Measurements from ENCODE around the gene SCAI. TPM values are rescaled to one million over a fixed set of nuclear protein-coding genes. Genes with fewer than 3 reads are reported as not detected.

The SCAI gene
- total and polyA plus RNA-seq, 2 of the 4 experiments (the other 2 are of a cell fraction), result 3.6 to 14.5 TPM

DNA sequence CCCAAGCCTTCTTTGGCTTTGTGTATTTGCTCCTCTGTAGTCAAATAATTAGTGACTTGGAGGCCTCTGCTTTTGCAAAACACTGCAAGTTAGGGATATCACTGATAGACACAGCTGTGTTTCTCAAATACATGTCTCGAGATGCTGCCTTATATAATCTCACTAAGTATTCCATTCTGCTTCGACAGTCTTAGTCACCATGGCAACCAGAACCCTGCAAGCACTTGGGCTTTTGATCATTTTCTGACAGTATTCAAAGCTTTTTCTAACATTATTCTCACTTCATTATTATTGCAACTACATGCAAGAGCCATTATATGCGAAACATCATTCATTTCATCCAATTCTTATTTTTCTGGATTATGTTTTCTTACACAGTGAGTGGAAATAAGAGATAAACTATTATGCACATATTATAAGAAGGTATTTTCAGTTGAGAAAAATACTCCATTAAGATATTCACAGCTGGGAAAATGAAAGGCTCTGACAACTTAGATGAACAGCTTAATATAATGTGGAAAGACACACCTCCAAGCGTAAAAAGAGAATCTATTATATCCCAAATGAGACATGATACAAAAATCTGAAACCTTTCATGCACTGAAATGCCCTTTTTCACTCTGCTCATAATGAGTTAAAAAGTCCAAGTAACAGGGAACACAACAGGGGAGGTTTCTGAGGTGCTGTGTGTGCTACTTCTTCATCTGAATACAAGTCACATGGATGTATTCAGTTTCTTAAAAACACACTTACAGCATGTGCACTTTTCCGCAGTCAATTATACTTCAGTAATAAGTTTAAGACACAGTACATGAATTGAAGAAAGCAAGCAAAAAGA lies 93.9 kb downstream of the SCAI start:
- Histone ChIP-seq H2AK9ac (replicated peaks; ENCODE audit: low read depth, low read length, poor library complexity) (no peak overlapping the region), H3K14ac (replicated peaks; ENCODE audit: low read depth, low read length) (no peak overlapping the region), H3K4me1 (ENCODE audit: control insufficient read depth, insufficient read depth, low read length) (no peaks in the 10 kb centered on the region), H3K9ac (ENCODE audit: low read depth, low read length) (no peak overlapping the region), H2BK5ac (ENCODE audit: low read depth, low read length, poor library complexity, severe bottlenecking) (no peak overlapping the region), H3K36me3 (ENCODE audit: control insufficient read depth, insufficient read depth, low read length) (peaks cover 3% of the 10 kb centered on the region; the same call in 1 of the 2 replicates), H3K27ac (ENCODE audit: insufficient read depth, low read length) (no peak overlapping the region), H3K9me3 (ENCODE audit: control insufficient read depth, insufficient read depth, low read length) (no peaks in the 10 kb centered on the region), H3K27me3 (ENCODE audit: control insufficient read depth, insufficient read depth, low read length) (no peaks in the 10 kb centered on the region), H3K9me1 (ENCODE audit: insufficient read depth, low read length) (0 out of 2 replicates have a peak, but pooled peaks cover 3% of the 10 kb centered on the region), H3K23ac (ENCODE audit: low read depth, low read length) (no peak overlapping the region), H3K56ac (ENCODE audit: extremely low read depth, insufficient read depth, low read length) (no peak overlapping the region), H2BK15ac (ENCODE audit: low read depth, low read length) (no peak overlapping the region), H3K4me2 (ENCODE audit: low read depth, low read length) (no peak overlapping the region), H4K5ac (ENCODE audit: low read depth, low read length) (no peak overlapping the region), H2AK5ac (ENCODE audit: low read depth, low read length) (no peak overlapping the region), H2BK120ac (ENCODE audit: low read depth, low read length) (no peak overlapping the region), H4K91ac (ENCODE audit: insufficient read depth, low read depth, low read length) (no peak overlapping the region), H2AFZ (replicated peaks; ENCODE audit: low read length, poor library complexity) (no peak overlapping the region), H4K20me1 (ENCODE audit: insufficient read depth, low read length) (no peaks in the 10 kb centered on the region), H3K4ac (ENCODE audit: low read depth, low read length) (no peak overlapping the region), H2BK20ac (ENCODE audit: low read depth, low read length) (no peak overlapping the region), H3K79me1 (ENCODE audit: low read depth in 1 of 2, low read length in 2 of 2) (peaks cover 4% of the 10 kb centered on the region in 2 experiments; a peak in 1 of 4 replicates), H3K18ac (ENCODE audit: low read depth, low read length) (no peak overlapping the region), H4K8ac (ENCODE audit: low read depth in 2 of 2, low read length in 2 of 2) (no peak overlapping the region), H3K4me3 (ENCODE audit: insufficient read depth, low read depth, low read length) (no peak overlapping the region)
- CTCF ChIA-PET, result interaction anchor here (1.2 kb wide), 1 partner anchor 11 kb away, joined by 3 read pairs; no protein-coding TSS in a partner anchor
- in situ Hi-C loops (cut with MboI; ENCODE audit: low sequenced_read_pairs), result no loop called here
- dilution Hi-C loops (cut with HindIII; ENCODE audit: low sequenced_read_pairs, unreplicated experiment), result no loop called here
- ATAC-seq (ENCODE audit: low read depth) (no peak), DNase-seq (peak; percentile 15)
- 33 to 100% methylated on average over 1 to 2 of the region's 5 CpGs for WGBS, 2 experiments (ENCODE audit: extremely low coverage in 2 of 2, insufficient read length in 1 of 2)
- intact Hi-C loops (cut with micrococcal nuclease), result no loop called here
- no TSS peak for BruUV-seq (replicated peaks)
- POLR2A ChIA-PET (ENCODE audit: unreplicated experiment), result no interaction called here
- TF ChIP-seq, protein P1, sequence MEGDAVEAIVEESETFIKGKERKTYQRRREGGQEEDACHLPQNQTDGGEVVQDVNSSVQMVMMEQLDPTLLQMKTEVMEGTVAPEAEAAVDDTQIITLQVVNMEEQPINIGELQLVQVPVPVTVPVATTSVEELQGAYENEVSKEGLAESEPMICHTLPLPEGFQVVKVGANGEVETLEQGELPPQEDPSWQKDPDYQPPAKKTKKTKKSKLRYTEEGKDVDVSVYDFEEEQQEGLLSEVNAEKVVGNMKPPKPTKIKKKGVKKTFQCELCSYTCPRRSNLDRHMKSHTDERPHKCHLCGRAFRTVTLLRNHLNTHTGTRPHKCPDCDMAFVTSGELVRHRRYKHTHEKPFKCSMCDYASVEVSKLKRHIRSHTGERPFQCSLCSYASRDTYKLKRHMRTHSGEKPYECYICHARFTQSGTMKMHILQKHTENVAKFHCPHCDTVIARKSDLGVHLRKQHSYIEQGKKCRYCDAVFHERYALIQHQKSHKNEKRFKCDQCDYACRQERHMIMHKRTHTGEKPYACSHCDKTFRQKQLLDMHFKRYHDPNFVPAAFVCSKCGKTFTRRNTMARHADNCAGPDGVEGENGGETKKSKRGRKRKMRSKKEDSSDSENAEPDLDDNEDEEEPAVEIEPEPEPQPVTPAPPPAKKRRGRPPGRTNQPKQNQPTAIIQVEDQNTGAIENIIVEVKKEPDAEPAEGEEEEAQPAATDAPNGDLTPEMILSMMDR (conservative IDR thresholded peaks at IDR 0.05; ENCODE audit: low read depth, low read length), result no peak
- TF ChIP-seq CEBPB (IDR thresholded peaks at IDR 0.05; ENCODE audit: low read depth, low read length) (no peak), RCOR1 (IDR thresholded peaks at IDR 0.05; ENCODE audit: insufficient replicate concordance, low read length) (no peak), BHLHE40 (IDR thresholded peaks at IDR 0.05; ENCODE audit: low read depth, low read length) (no peak), CHD1 (IDR thresholded peaks at IDR 0.05; ENCODE audit: low read depth, low read length) (no peak), MAZ (IDR thresholded peaks at IDR 0.05; ENCODE audit: borderline replicate concordance, low read depth, low read length) (no peak), RAD21 (IDR thresholded peaks at IDR 0.05; ENCODE audit: low read length) (no peak), MXI1 (IDR thresholded peaks at IDR 0.05; ENCODE audit: borderline replicate concordance, low read depth, low read length) (no peak), POLR2A (IDR thresholded peaks at IDR 0.05; ENCODE audit: low read depth, low read length) (no peak), SMC3 (IDR thresholded peaks at IDR 0.05; ENCODE audit: low read depth, low read length) (no peak), ELK1 (IDR thresholded peaks at IDR 0.05; ENCODE audit: borderline replicate concordance, low read depth, low read length) (no peak), FOS (IDR thresholded peaks at IDR 0.05; ENCODE audit: low read depth, low read length) (no peak), MAFK (IDR thresholded peaks at IDR 0.05; ENCODE audit: low read depth, low read length) (no peak), NFE2L2 (IDR thresholded peaks at IDR 0.05; ENCODE audit: low read depth, low read length) (no peak)
- TF ChIP-seq, protein P2, sequence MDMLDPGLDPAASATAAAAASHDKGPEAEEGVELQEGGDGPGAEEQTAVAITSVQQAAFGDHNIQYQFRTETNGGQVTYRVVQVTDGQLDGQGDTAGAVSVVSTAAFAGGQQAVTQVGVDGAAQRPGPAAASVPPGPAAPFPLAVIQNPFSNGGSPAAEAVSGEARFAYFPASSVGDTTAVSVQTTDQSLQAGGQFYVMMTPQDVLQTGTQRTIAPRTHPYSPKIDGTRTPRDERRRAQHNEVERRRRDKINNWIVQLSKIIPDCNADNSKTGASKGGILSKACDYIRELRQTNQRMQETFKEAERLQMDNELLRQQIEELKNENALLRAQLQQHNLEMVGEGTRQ (IDR thresholded peaks at IDR 0.05; ENCODE audit: low read depth, low read length), result no peak
